HepG2 (cell line): ENCODE data around the gene DUSP8. TPM values are rescaled to one million over a fixed set of nuclear protein-coding genes. Genes with fewer than 3 reads are reported as not detected.
A peak's percentile ranks its signal among the peaks of the same experiment; 100 is the strongest.

ENCODE experiments used
- BRCA1 ChIP-seq: sonication (generic); formaldehyde crosslinking; IDR thresholded peaks from 2 replicates; pipeline ENCODE4 v1.4.0; 2020; ENCODE audit warnings: missing genetic modification reagents
- CENPBD1 ChIP-seq: sonication (generic); formaldehyde crosslinking; IDR thresholded peaks from 2 replicates; pipeline ENCODE4 v1.8.0; 2022; ENCODE audit warnings: missing genetic modification reagents, low read depth, mild to moderate bottlenecking, borderline replicate concordance
- DMAP1 ChIP-seq: IDR thresholded peaks from 2 replicates; pipeline ENCODE4 v1.6.1; 2016
- EEA1 ChIP-seq: sonication (generic); formaldehyde crosslinking; IDR thresholded peaks from 2 replicates; pipeline ENCODE4 v1.5.1; 2020; ENCODE audit warnings: mild to moderate bottlenecking, missing genetic modification reagents, borderline replicate concordance
- GATA4 ChIP-seq: sonication (generic); IDR thresholded peaks from 2 replicates; pipeline ENCODE4 v1.6.1; 2016; ENCODE audit warnings: antibody characterized with exemption, low read depth, borderline replicate concordance
- GATAD1 ChIP-seq: IDR thresholded peaks from 2 replicates; pipeline ENCODE4 v1.6.1; 2016; ENCODE audit warnings: missing genetic modification reagents, missing compliant biosample characterization
- GLI4 ChIP-seq: sonication (generic); formaldehyde crosslinking; IDR thresholded peaks from 2 replicates; pipeline ENCODE4 v1.5.1; 2020; ENCODE audit warnings: missing genetic modification reagents, mild to moderate bottlenecking, moderate library complexity, borderline replicate concordance
- KDM5B ChIP-seq: sonication (generic); formaldehyde crosslinking; IDR thresholded peaks from 2 replicates; pipeline ENCODE4 v1.4.0; 2020; ENCODE audit warnings: missing genetic modification reagents, mild to moderate bottlenecking, borderline replicate concordance
- MAZ ChIP-seq, 2 experiments: sonication (generic) in 1 of 2; formaldehyde crosslinking in 1 of 2; IDR thresholded peaks; 2 replicates each; pipeline versions ENCODE4 v1.5.0 to v1.6.1; 2012 to 2020; ENCODE audit warnings: low read depth in 2 of 2, mild to moderate bottlenecking in 2 of 2, borderline replicate concordance in 1 of 2, improper control_type of control experiment in 1 of 2, low read length in 1 of 2, missing genetic modification reagents in 1 of 2, moderate library complexity in 1 of 2
- NBN ChIP-seq: fragments of 450-650 bp; conservative IDR thresholded peaks from 2 replicates; pipeline ENCODE4 v1.6.1; 2017
- SAP130 ChIP-seq: IDR thresholded peaks from 2 replicates; pipeline ENCODE4 v1.6.1; 2016; ENCODE audit warnings: low read depth
- SMAD3 ChIP-seq: sonication (generic); formaldehyde crosslinking; IDR thresholded peaks from 2 replicates; pipeline ENCODE4 v1.4.0; 2020; ENCODE audit warnings: missing genetic modification reagents
- TAF15 ChIP-seq: fragments of 200-400 bp; formaldehyde crosslinking; IDR thresholded peaks from one replicate; pipeline ENCODE4 v1.6.1; 2018; ENCODE audit warnings: mild to moderate bottlenecking, low read depth, low read length; ENCODE audit not compliant: poor library complexity, severe bottlenecking
- TP53 ChIP-seq: sonication (generic); formaldehyde crosslinking; conservative IDR thresholded peaks from 2 replicates; pipeline ENCODE4 v1.4.0; 2020; ENCODE audit warnings: missing genetic modification reagents
- ZNF225 ChIP-seq: sonication (generic); formaldehyde crosslinking; IDR thresholded peaks from 2 replicates; pipeline ENCODE4 v1.4.0; 2020; ENCODE audit warnings: mild to moderate bottlenecking, missing genetic modification reagents
- ZNF230 ChIP-seq: sonication (generic); formaldehyde crosslinking; IDR thresholded peaks from 2 replicates; pipeline ENCODE4 v1.4.0; 2020; ENCODE audit warnings: mild to moderate bottlenecking, missing genetic modification reagents
- ZNF263 ChIP-seq: sonication (generic); formaldehyde crosslinking; IDR thresholded peaks from 2 replicates; pipeline ENCODE4 v1.4.0; 2020; ENCODE audit warnings: missing genetic modification reagents
- ZNF414 ChIP-seq: sonication (generic); formaldehyde crosslinking; IDR thresholded peaks from 2 replicates; pipeline ENCODE4 v1.5.0; 2020; ENCODE audit warnings: missing genetic modification reagents
- ZNF501 ChIP-seq: sonication (generic); formaldehyde crosslinking; IDR thresholded peaks from 2 replicates; pipeline ENCODE4 v1.5.1; 2020; ENCODE audit warnings: mild to moderate bottlenecking, moderate library complexity, missing genetic modification reagents
- ZNF557 ChIP-seq: sonication (generic); formaldehyde crosslinking; IDR thresholded peaks from 2 replicates; pipeline ENCODE4 v1.4.0; 2020; ENCODE audit warnings: missing genetic modification reagents
- polyA plus RNA-seq, 8 experiments: library from polyadenylated mRNA; depleted of rRNA in 3 of 8; stranded (reverse) in 7 of 8; unstranded in 1 of 8; fragments of >200 nt; fragmentation: Illumina TruSeq in 4 of 8; extraction: Trizol in 4 of 8; gene quantifications; 2 replicates each; pipeline versions ENCODE4 v1.2.1 to v1.2.3, GENCODE V29; 2011 to 2016; ENCODE audit warnings: low read depth in 4 of 8, missing spikeins in 1 of 8, mixed read lengths in 1 of 8; ENCODE audit not compliant: insufficient read depth in 1 of 8
- total RNA-seq, 5 experiments: library from RNA; depleted of rRNA; stranded (reverse); fragments of >200 nt; fragmentation: Illumina TruSeq; extraction: Trizol; gene quantifications; 2 replicates each; pipeline ENCODE4 v1.2.3, GENCODE V29; 2016; ENCODE audit warnings: low read depth in 1 of 5
- TF ChIP-seq, protein P1 (sequence below): sonication (generic); formaldehyde crosslinking; conservative IDR thresholded peaks from 2 replicates; pipeline ENCODE4 v1.4.0; 2020; ENCODE audit warnings: missing genetic modification reagents

The DUSP8 gene
- total and polyA plus RNA-seq, 2 of the 13 experiments (the other 11 are each of a cell fraction or from before 2014, with no cell fraction given): 1.8 to 8.0 TPM

GRCh38 chr11:1574238-1574932 lies 2.3 kb upstream of the DUSP8 start (continued):
- TF ChIP-seq TP53 (no peak), ZNF263 (CRISPR knock-in tag) (peak; percentile 63), ZNF230 (CRISPR knock-in tag) (no peak), EEA1 (CRISPR knock-in tag) (no peak), SAP130 (peak; percentile 19; the same call in 1 of the 2 replicates), GATA4 (no peak), ZNF225 (CRISPR knock-in tag) (peak; percentile 20; the same call in 1 of the 2 replicates), SMAD3 (CRISPR knock-in tag) (no peak), GATAD1 (CRISPR knock-in tag) (no peak), ZNF557 (CRISPR knock-in tag) (no peak), GLI4 (CRISPR knock-in tag) (no peak), NBN (no peak), MAZ (IDR thresholded peaks at IDR 0.05; ENCODE audit: borderline replicate concordance, low read depth, low read length) (no peak), MAZ (CRISPR knock-in tag; IDR thresholded peaks at IDR 0.05; ENCODE audit: low read depth) (peak; percentile 65; the same call in 1 of the 2 replicates), ZNF414 (CRISPR knock-in tag) (no peak), DMAP1 (CRISPR knock-in tag) (no peak), CENPBD1 (CRISPR knock-in tag) (no peak), ZNF501 (peak; percentile 48; the same call in 1 of the 2 replicates), KDM5B (CRISPR knock-in tag) (peak; percentile 21; the same call in 1 of the 2 replicates), BRCA1 (no peak), TAF15 (no peak)
- TF ChIP-seq, protein P1, sequence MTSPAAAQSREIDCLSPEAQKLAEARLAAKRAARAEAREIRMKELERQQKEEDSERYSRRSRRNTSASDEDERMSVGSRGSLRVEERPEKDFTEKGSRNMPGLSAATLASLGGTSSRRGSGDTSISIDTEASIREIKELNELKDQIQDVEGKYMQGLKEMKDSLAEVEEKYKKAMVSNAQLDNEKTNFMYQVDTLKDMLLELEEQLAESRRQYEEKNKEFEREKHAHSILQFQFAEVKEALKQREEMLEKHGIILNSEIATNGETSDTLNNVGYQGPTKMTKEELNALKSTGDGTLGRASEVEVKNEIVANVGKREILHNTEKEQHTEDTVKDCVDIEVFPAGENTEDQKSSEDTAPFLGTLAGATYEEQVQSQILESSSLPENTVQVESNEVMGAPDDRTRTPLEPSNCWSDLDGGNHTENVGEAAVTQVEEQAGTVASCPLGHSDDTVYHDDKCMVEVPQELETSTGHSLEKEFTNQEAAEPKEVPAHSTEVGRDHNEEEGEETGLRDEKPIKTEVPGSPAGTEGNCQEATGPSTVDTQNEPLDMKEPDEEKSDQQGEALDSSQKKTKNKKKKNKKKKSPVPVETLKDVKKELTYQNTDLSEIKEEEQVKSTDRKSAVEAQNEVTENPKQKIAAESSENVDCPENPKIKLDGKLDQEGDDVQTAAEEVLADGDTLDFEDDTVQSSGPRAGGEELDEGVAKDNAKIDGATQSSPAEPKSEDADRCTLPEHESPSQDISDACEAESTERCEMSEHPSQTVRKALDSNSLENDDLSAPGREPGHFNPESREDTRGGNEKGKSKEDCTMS (CRISPR knock-in tag): no peak
